Stomach smooth muscle (tissue), 2 donors: ENCODE measurements around the gene TULP1.

Experiments
- H3K27ac ChIP-seq: one replicate; pipeline ENCODE4 v1.7.0; 2013; ENCODE audit warnings: mild to moderate bottlenecking, low read length, inconsistent platforms
- H3K27me3 ChIP-seq, 2 donors: one replicate each; pipeline ENCODE4 v1.7.0; 2013; ENCODE audit warnings: low read length in 2 of 2; ENCODE audit not compliant: insufficient read depth in 2 of 2, control insufficient read depth in 1 of 2
- H3K36me3 ChIP-seq, 2 donors: one replicate each; pipeline ENCODE4 v1.7.0; 2013; ENCODE audit warnings: low read length in 2 of 2; ENCODE audit not compliant: control insufficient read depth in 2 of 2, insufficient read depth in 2 of 2
- H3K4me1 ChIP-seq: one replicate; pipeline ENCODE4 v1.7.0; 2013; ENCODE audit warnings: low read length; ENCODE audit not compliant: control insufficient read depth, insufficient read depth
- H3K4me3 ChIP-seq, 2 donors: one replicate each; pipeline ENCODE4 v1.7.0; 2013; ENCODE audit warnings: low read length in 2 of 2
- H3K9ac ChIP-seq, 2 donors: one replicate each; pipeline ENCODE4 v1.7.0; 2013; ENCODE audit warnings: low read length in 2 of 2, mild to moderate bottlenecking in 1 of 2
- H3K9me3 ChIP-seq, 2 donors: one replicate each; pipeline ENCODE4 v1.7.0; 2013; ENCODE audit warnings: low read length in 2 of 2; ENCODE audit not compliant: control insufficient read depth in 2 of 2
- donor health status: healthy.
- donor health status: Pancreatic carcinoma.

The TULP1 gene

DNA sequence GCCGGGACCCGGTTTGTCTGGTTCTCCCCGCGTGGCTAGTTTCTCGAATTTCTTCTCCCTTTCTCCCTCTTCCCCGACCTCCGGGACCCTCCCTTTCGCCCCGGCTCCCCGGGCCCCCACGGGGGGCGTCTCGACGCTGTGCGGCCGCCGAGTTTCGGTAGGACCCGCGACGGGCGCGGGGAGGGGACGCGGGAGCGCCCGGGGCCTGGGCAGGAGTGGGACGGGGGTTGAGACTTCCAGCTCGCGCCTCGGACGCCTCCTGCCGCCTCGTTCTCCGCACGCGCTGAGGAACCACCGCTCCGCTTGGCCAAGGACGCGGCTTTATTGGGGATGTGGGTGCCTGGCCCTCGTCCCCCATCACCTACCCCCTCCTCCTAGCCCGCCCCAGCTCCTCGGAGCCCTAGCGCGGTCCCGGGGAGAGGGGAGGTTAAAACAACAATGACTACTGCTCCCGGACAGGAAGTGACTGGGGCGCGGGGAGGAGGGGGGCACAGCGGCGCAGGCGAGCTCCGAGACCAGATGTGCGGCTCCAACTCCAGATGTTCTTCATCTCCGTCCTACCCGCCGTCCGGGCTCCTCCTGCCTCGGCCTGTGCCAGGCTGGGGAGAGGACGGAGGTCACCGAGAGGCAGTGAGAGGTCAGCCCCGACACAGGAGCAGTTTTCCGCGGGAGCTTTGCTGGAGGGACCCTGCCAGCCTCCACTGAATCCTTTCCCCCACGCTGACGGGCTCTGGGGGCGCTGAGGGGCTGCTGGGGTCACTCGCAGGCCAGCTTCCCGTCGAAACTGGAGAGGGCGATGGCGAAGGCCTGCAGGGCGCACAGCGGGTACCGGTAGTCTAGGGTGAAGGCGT is 14.9 kb downstream of the TULP1 start:
- Histone ChIP-seq H3K27ac (peak overlapping the region; percentile 95), H3K4me1 (peaks cover 45% of the 10 kb centered on the region), H3K9ac (peak overlapping the region; percentile 87 to 90), H3K27me3 (peaks cover 3 to 4% of the 10 kb centered on the region in 2 donors), H3K9me3 (no peaks in the 10 kb centered on the region), H3K4me3 (peak overlapping the region; percentile 58 to 76), H3K36me3 (peaks cover 0 to 5% of the 10 kb centered on the region in 2 donors)

DNA sequence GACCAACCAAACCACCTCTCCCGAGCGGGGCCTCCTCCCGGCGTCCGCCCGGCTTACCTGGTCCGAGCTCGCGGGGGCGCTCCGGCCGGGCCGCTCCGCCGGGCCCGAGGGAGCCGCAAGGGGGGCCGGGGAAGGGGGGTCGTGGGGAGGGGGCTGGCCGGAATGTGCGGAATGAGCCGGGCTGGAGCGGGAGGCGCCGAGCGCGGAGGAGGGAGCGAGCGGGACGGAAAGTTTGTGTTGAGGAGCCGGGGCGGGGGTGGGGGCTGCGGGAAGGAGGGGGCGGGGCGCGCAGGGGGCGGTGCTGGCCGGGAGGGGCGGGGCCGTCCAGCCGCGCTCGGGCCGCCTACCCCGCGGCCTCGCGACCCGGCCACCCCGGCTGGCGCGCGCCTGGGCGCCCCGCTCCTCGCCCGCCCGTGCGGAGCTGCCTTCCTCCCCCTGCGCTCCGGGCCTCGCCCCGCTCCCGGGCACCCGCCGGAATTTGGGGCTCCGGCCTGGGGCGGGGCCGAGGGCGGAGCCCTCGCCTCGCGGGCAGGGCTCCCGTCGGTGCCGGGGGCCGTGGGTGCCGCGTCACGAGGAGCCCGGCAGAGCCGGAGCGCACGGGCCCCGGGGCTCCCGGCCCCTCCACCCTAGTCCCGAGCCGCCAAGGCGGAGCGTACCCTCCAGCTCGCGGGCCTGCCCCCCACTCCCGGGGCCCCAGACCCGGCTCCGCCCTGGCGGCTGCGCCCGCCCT is 15.7 kb downstream of the TULP1 start, which contains the start of gene TEAD3:
Gene TEAD3, minus strand, starts transcription at position 239 of the 730 bp plus-strand sequence.
- Histone ChIP-seq H3K27me3 (peaks cover 3 to 4% of the 10 kb centered on the region in 2 donors), H3K9ac (peak within 1 kb of the TSS; percentile 94 to 97), H3K4me3 (peak within 1 kb of the TSS; percentile 72 to 84), H3K9me3 (no peaks in the 10 kb centered on the region), H3K27ac (peak within 1 kb of the TSS; percentile 100), H3K4me1 (peaks cover 53% of the 10 kb centered on the region), H3K36me3 (peaks cover 0 to 5% of the 10 kb centered on the region in 2 donors)

DNA sequence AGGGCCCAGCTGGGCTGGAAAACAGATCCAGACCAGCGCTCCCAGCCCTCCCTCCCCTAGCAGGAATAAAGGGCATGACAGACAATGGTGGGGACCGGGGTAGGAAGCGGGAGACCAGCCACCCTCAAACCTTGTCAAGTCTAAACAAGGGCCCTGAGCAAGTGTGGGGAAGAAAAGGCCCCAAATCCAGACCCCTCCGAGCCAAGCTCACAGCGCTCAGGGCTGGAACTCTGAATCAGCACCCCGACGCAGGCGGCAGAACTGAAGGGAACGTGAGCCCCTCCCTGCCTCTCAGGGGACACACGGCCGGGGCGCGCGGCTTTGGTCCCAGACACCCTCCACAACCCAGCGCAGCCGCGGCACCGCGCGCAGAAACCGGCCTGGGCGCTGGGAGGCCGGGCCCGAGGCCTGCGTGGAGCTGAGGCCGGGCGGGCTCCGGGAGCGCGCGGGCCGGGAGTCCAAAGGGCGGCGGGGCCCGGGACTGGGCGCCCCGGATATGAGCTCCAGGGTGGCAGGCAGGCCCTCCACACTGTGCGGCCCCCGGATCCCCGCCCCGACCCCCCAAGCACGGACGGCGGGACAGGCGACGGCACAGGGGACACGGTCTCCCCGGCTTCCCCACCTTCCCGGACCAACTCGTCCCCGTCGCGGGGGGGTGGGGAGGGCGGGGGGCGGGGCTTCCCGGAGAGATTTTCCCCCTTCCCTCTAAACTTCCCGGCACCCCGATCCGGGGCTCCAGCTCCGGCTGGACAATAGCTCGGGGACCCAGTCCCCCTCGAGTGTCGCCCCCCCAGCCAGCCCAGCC is 16.5 kb downstream of the TULP1 start:
- Histone ChIP-seq H3K27me3 (peaks cover 3 to 4% of the 10 kb centered on the region in 2 donors), H3K36me3 (peaks cover 0 to 5% of the 10 kb centered on the region in 2 donors), H3K4me3 (peak overlapping the region; percentile 72 to 84), H3K9me3 (no peaks in the 10 kb centered on the region), H3K27ac (peak overlapping the region; percentile 100), H3K9ac (peak overlapping the region; percentile 94 to 97), H3K4me1 (peaks cover 61% of the 10 kb centered on the region)

DNA sequence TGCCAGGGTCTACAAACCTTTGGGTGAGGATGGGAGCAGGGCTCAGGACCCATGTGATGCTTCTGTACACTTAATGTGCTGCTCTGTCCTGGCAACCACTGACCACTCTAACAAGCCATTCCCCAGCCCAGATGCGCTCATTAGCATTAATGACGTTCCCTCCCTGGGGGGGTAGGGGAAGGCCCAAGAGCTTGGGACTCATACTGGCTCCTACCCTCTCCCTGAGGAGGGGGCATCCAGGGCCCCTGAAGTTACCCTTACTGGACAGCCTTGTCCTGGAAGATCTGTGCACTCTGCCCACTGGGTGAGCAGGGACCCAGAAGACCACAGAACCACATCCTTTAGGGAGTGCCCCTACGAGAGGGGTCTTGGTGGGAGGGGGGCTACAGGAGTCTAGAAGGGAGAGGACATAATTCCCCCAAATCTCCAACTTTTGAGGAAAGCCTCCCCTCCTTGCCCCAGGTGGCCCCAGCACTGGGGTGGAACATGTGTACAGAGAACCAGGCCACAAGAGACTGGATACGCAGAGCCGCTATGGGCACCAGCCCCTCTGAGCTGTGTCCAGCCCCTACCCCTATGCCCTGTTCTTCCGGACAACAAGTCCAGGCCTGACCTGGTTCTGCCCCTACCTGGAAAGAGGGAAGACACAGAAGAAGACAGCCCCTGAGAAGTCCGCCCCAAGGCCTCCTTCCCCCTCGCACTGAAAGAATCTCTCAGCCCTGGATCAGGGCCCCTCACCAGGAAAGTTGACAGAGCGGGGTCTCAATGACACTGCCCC is 17.2 kb downstream of the TULP1 start:
- no peaks in the 10 kb centered on the region for H3K9me3 ChIP-seq
- H3K27ac ChIP-seq, result peak overlapping the region; percentile 100
- peaks cover 67% of the 10 kb centered on the region for H3K4me1 ChIP-seq
- H3K9ac ChIP-seq, result peak overlapping the region; percentile 94 to 97
- H3K27me3 ChIP-seq, result peaks cover 3 to 4% of the 10 kb centered on the region in 2 donors
- H3K4me3 ChIP-seq, result peak overlapping the region; percentile 72 to 84
- H3K36me3 ChIP-seq, result peaks cover 0 to 5% of the 10 kb centered on the region in 2 donors

DNA sequence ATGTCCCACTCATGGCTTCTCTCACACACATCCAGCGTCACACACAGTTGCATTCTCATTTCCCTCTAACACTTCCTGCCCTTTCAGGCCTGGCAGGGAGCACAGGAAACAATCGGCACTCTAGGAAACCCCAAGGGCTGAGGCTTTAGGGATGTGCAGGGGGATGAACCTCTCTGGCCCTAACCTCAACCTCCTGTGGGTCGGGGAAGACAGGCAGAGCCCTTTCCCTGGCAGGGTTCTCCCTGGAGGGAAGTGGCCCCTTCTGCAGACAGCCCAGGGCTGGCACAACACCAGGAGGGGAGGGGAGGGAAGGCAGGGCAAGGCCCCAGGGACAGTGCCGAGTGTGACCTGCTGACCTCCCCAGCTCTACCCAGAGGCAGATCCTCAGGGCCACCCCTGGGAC is 18.5 kb downstream of the TULP1 start:
- H3K4me1 ChIP-seq, result peaks cover 79% of the 10 kb centered on the region

DNA sequence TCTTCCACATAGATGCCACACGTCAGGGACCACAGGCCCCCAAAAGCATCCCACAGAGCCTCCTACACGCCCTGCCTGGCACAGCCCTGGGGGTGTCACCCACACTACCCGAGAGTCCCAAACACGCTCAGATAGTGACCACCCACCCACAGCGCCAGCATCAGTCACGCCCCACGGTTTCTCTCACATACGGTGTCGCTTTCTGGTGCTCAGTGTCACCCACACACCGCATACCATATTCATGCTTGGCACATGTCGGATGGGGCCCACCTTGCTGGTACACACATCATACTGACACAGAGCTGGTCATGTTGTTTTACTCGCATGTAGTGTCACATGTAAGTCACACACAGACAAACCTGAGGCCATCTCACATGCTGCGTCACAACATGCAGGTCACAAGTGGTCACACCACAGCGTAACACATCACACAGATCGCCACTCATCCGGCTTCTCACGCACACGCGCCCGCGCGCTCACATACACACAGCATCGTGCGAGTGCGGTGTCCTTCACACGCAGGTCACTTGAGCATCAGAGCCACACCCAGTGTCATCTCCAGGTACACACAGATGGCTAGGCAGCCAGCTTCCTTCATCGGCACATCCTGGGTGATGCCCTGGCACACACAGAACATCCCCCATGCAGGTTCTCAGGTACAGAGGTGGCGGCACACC is 19.3 kb downstream of the TULP1 start:
- peaks cover 0 to 5% of the 10 kb centered on the region in 2 donors for H3K36me3 ChIP-seq
- peak overlapping the region; percentile 72 to 84 for H3K4me3 ChIP-seq
- no peaks in the 10 kb centered on the region for H3K9me3 ChIP-seq
- no peaks in the 10 kb centered on the region for H3K27me3 ChIP-seq
- H3K9ac ChIP-seq, result peak overlapping the region; percentile 94 to 97
- peak overlapping the region; percentile 100 for H3K27ac ChIP-seq
- H3K4me1 ChIP-seq, result peaks cover 82% of the 10 kb centered on the region

More for the DNA sequence above, 18.5 kb downstream of the TULP1 start:
- Histone ChIP-seq H3K9me3 (no peaks in the 10 kb centered on the region), H3K36me3 (peaks cover 0 to 5% of the 10 kb centered on the region in 2 donors), H3K27ac (peak overlapping the region; percentile 100), H3K27me3 (peaks cover 0 to 2% of the 10 kb centered on the region in 2 donors), H3K9ac (peak overlapping the region; percentile 94 to 97), H3K4me3 (peak overlapping the region; percentile 72 to 84)

DNA sequence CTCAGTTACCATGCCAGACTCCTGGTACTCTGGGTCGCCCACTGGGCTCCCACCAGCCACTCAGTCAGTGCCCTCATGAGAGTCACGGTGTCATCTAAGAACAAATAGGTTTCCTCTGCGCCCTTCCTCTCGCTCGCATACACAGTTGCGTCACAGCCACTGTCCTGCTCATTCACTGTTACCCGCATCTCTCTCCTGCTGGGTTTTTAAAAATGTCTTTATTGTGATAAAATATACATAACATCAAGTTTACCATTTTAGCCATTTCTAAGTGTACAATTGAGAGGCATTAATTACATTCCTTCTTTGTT is 19.8 kb downstream of the TULP1 start:
- Histone ChIP-seq H3K9ac (peak overlapping the region; percentile 94 to 97), H3K4me3 (peak overlapping the region; percentile 72 to 84), H3K4me1 (peaks cover 82% of the 10 kb centered on the region), H3K9me3 (no peaks in the 10 kb centered on the region), H3K27me3 (no peaks in the 10 kb centered on the region), H3K36me3 (peaks cover 0 to 5% of the 10 kb centered on the region in 2 donors), H3K27ac (peak overlapping the region; percentile 100)

DNA sequence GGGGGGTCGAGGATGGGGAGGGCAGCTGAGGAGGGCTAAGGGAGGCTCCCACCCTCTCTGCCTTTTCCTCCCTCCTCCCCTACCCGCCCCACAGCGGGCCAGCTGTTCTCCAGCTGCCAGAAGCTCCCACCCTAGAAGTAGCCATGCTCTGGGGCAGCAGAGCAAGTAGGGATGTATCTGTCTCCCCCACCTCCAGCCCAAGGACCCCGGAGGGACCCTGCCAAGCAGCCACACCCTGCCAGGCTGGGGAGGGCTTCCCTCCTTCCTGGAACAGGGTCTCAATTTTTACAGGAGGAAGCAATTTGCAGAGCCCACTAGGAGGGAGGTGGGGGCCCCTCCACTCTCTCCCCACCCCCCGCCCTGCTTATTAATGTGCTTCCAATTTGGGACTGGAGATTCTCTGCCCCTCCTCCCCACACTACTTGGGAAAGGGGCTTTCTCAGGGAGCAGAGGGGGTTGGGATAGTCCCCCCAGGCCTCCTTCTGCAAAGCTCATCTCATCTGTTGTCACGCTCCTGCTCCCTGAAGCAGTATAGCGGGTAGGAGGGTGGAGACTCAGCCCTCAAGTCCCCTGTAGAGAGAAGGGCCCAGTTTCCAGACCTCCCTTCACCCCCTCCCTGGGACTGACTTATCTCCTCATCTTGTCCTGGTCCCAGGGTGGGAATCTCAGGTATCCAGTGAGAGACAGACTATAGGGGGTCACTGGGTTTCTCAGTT is 20.3 kb downstream of the TULP1 start:
- Histone ChIP-seq H3K4me1 (peaks cover 83% of the 10 kb centered on the region), H3K9me3 (no peaks in the 10 kb centered on the region), H3K27me3 (no peaks in the 10 kb centered on the region), H3K36me3 (peaks cover 0 to 5% of the 10 kb centered on the region in 2 donors), H3K9ac (peak overlapping the region; percentile 94 to 97), H3K27ac (peak overlapping the region; percentile 100), H3K4me3 (peak overlapping the region; percentile 72 to 84)
